A673 (cell line): ENCODE measurements around the gene FRMD4B.

Experiments used
- CTCF ChIP-seq: fragments of 300-800, 200-600 bp; sonication (generic); conservative IDR thresholded peaks from 2 replicates; pipeline ENCODE4 v1.5.1; 2017; ENCODE audit warnings: low read depth, mild to moderate bottlenecking, antibody characterized with exemption, low read length, moderate library complexity, mixed read lengths
- EZH2 ChIP-seq: fragments of 200-600 bp; sonication (generic); IDR thresholded peaks from 2 replicates; pipeline ENCODE4 v1.6.1; 2017; ENCODE audit warnings: borderline replicate concordance, low read depth, mild to moderate bottlenecking, mixed read lengths, antibody characterized with exemption, low read length; ENCODE audit not compliant: poor library complexity, severe bottlenecking

DNA sequence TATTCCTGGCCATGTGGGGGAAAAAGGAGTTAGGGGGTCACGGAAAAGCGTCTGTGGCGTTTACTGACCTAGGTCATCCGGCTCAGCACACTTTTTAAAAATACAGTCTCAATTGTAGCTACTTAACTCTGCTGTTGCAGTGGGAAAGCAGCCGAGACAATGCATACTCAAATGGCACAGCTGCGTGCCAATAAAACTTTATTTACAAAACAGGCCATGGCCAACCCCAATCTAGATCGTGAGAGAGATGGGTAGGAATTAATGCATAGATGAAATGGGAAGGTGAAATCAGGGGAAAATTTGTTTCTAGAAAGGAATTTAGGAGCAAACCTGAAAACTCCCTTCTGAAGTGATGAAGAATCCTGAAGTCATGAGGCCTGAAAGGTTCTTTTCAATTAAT is 22.0 kb upstream of the FRMD4B start:
- TF ChIP-seq CTCF = no peak
- TF ChIP-seq EZH2 = no peak
